HL-60/S4 treated with retinoic acid at 250 ng/mL for 4 days and 3 days (cell line): Measurements from ENCODE around the gene STARD9.
"Not testable (repeated sequence)": the region's sequence is repeated elsewhere in the genome, so short reads cannot be mapped to it uniquely, and the experiment has no call there.

Experiments
- in situ Hi-C: fragments of 300-500 bp; cut with MboI; formaldehyde crosslinking; loops from 2 replicates; pipeline ENCODE4 v1.7.0; 2022; ENCODE audit warnings: low sequenced_read_pairs

The STARD9 gene

GRCh38 chr15:42623951-42624350 lies 48.5 kb downstream of the STARD9 start:
- in situ Hi-C loops, result no loop called here

GRCh38 chr15:42627485-42627884 lies 52.1 kb downstream of the STARD9 start:
- in situ Hi-C loops, result no loop called here

DNA sequence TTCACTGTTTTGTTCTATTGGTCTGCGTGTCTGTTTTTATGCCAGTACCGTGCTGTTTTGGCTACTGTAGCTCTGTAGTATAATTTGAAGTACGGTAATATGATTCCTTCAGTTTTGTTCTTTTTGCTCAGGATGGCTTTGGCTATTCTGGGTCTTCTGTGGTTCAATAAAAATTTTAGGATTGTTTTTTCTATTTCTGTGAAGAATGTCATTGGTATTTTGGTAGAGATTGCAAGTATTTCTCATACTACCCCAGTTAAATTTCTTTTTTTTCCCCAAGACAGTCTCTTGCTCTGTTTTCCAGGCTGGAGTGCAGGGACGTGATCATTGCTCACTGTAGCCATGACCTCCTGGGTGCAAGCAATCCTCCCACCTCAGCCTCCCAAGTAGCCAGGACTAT lies 53.4 kb downstream of the STARD9 start:
- in situ Hi-C loops, result no loop called here

GRCh38 chr15:42632105-42632675 lies 56.8 kb downstream of the STARD9 start:
- in situ Hi-C loops, result no loop called here

GRCh38 chr15:42640109-42640508 lies 64.7 kb downstream of the STARD9 start:
- in situ Hi-C loops, result no loop called here

GRCh38 chr15:42650208-42651066 lies 75.0 kb downstream of the STARD9 start:
- in situ Hi-C loops, result no loop called here

- in situ Hi-C loops, result no loop called here
Observed at GRCh38 chr15:42665827-42666226, 90.4 kb downstream of the STARD9 start.

DNA sequence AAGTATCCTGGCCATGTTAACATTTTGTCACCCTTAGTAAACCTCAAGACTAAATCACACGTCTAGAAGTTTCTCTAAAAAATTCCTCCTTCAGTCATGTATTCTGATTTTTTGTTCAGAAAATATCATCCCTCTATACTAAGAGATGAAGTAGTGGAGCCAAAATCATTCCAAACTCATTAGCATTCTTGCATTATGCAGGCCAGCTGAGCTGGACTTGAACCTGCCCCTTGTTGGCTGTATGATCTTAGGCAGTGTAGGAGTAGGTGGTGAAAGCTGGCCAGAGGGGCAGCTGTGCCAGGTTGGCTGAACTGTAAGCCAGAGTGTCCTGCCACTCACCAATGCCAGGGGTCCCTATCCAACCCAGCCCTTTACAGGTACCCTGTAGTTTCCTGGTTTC lies 92.4 kb downstream of the STARD9 start:
- in situ Hi-C loops, result no loop called here

- in situ Hi-C loops, result no loop called here
Observed at GRCh38 chr15:42670451-42670850, 95.0 kb downstream of the STARD9 start.

GRCh38 chr15:42672444-42672843 lies 97.0 kb downstream of the STARD9 start:
- in situ Hi-C loops, result no loop called here

DNA sequence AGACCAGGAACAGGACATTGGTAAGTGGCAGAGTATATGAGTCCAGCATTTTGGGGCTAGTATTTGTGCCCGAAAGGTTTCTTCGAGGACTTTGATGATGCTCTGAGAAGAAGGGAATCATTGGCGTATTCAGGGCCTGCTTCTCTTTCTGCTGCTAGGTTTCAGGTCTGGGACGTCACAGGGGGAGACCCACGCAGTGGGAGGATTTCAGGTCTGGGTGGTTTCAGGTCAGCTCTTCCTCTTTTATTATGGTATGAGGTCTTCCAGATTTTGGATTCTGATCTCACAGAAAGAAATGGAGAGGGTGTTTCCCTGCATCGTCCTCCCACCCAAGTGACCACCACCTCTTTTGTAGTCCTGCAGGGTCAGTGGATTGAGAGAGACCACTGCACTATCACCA lies 99.1 kb downstream of the STARD9 start:
- in situ Hi-C loops, result no loop called here

DNA sequence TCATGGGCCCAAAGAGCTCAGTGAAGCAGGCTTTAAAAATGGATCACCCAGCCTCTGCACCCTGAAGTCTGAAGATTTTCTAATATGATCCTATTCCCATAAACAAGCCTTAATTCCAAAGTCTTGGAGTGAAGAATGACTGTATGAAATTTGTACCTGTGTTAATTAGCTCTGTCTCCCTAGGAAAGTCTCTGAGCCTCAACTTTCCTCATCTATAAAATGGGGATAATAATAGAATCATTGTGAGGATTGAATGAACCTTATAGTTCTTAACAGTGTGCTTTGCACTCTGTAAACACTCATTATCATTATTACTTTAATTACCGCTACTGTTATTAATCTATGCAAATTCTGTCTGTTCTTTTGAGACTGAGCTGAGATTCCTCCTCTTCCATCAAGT lies 99.6 kb downstream of the STARD9 start:
- in situ Hi-C loops, result no loop called here

DNA sequence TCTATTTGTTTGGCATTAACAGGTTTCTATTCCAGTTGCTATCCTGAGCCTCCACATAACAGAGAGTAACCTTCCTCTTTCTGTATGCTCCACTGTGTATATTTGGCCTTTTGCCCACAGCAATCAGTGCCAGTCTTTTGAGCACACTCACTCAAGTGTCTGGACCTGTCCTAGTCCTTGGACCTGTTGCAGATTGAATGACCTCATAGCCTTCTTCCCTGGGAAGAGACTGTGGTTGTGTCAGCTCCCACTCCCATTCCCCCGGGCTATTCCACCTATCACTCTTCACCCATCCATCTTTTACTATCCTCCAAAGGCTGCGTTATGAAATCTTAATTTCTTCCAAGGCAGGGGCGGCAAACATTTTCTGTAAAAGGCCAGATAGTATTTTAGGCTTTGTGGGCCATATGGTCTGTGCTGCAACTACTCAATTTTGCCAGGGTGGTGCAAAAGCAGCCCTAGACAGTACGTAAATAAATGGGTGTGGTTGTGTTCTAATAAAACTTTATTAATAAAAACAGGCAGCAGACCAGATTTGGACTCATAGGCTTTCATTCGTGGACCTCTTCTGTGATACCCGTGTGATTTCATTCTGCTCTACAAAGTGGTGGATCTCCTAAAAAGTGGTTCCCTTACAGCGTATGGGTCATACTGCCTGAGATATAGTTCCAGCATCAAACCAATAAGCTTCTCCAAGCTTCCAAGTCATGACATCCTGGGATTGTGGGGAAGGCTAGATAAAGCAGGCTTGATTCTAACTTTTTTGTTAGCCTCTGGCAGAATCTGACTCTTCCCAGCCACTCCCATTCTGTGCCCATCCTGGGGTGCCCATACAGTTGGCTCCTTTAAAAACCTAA lies 104.1 kb downstream of the STARD9 start:
- in situ Hi-C loops, result no loop called here

- in situ Hi-C loops, result not testable (repeated sequence)
Observed at GRCh38 chr15:42680142-42680482, 104.7 kb downstream of the STARD9 start.

DNA sequence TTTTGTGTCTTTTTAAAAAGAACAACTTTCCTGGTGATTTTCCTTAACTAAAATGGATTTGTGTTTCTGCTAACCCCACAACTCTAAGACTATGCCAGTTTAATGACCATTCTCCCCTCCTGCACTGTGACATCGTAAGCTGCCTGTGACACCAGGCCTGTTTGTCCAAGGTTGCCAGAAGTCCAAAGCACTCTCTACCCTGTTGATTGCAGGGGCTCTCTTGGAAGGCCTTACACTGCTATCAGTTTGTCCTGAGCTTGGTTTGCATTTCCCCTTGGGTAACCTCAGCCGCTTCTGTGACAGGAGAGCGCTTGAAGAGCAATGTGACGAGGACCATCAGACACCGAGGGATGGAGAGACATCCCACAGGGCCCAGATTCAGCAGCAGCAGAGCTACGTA lies 105.7 kb downstream of the STARD9 start:
- in situ Hi-C loops, result no loop called here

DNA sequence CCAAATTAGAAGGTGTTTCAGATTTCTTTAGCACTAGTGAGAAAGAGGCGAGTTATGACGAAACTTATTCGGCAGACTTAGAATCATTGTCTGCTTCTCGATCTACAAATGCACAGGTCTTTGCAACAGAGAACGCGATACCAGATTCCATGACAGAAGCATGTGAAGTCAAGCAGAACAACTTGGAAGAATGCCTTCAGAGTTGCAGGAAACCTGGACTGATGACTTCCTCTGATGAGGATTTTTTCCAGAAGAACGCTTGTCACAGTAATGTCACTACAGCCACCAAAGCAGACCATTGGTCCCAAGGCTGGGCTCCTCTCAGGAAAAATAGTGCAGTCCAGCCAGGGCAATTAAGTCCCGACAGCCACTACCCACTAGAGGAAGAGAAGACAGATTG lies 110.9 kb downstream of the STARD9 start:
- in situ Hi-C loops, result no loop called here

DNA sequence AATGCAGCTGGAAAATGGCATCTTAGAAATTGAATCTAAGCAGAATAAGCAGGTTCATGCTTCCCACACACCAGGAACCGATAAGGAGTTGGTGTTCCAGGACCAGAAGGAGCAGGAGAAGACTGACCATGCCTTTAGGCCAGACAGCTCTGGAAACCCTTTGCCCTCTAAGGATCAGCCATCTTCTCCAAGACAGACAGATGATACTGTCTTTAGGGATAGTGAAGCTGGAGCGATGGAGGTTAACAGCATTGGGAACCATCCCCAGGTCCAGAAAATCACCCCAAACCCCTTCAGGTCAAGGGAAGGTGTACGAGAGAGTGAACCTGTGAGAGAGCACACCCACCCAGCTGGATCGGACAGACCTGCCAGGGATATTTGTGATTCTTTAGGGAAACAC lies 112.3 kb downstream of the STARD9 start:
- in situ Hi-C loops, result no loop called here

GRCh38 chr15:42688301-42688700 lies 112.9 kb downstream of the STARD9 start:
- in situ Hi-C loops, result no loop called here

DNA sequence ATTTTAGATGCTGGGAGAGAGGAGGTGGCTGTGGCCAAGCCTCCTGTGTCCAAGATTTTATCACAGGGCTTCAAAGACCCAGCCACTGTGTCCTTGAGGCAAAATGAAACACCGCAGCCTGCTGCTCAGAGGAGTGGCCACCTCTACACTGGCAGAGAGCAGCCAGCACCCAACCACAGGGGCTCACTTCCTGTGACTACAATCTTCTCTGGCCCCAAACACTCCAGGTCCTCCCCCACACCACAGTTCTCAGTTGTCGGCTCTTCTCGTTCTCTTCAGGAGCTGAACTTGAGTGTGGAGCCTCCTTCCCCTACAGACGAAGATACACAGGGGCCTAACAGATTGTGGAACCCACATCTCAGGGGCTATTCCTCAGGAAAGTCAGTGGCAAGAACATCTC lies 115.9 kb downstream of the STARD9 start:
- in situ Hi-C loops, result no loop called here

DNA sequence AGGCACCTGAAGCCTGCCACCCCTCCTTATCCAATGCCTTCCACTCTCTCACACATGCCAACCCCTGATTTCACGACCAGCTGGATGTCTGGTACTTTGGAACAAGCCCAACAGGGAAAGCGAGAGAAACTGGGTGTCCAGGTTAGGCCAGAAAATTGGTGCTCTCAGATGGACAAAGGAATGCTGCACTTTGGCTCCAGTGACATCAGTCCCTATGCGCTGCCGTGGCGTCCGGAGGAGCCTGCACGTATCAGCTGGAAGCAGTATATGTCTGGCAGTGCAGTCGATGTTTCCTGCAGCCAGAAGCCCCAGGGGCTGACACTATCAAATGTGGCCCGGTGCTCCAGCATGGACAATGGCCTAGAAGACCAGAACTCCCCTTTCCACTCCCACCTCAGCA lies 116.4 kb downstream of the STARD9 start:
- in situ Hi-C loops, result no loop called here

DNA sequence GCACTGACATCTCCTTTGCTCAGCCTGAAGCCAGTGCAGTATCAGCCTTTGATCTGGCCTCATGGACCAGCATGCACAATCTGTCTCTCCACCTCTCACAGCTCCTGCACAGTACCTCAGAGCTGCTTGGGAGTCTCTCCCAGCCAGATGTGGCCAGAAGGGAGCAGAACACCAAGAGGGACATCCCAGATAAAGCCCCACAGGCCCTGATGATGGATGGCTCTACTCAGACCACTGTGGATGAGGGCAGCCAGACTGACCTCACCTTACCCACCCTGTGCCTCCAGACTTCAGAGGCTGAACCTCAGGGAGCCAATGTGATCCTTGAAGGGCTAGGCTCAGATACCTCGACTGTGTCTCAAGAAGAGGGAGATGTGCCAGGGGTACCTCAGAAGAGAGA lies 117.1 kb downstream of the STARD9 start:
- in situ Hi-C loops, result no loop called here

GRCh38 chr15:42692997-42693396 lies 117.6 kb downstream of the STARD9 start:
- in situ Hi-C loops, result no loop called here
